ENCODE results near the gene LCN12. TPM values are rescaled to one million over a fixed set of nuclear protein-coding genes. Genes with fewer than 3 reads are reported as not detected.

Gene LCN12
- total and polyA plus RNA-seq, 4 donors: 0.20 to 7.4 (median 5.3) TPM

GRCh38 chr9:136949817-136950655, 2.0 kb upstream of the LCN12 start:
- Histone ChIP-seq H3K4me3 (ENCODE audit: low read depth, low read length) (peak overlapping the region; percentile 78), H3K27ac (ENCODE audit: low read depth, low read length) (peak overlapping the region; percentile 89), H3K27me3 (ENCODE audit: control insufficient read depth, insufficient read depth, low read length) (no peaks in the 10 kb centered on the region), H3K4me1 (ENCODE audit: control insufficient read depth, insufficient read depth, low read length) (peaks cover 69% of the 10 kb centered on the region), H3K36me3 (ENCODE audit: control insufficient read depth, insufficient read depth, low read length) (no peaks in the 10 kb centered on the region), H3K9me3 (ENCODE audit: control insufficient read depth, insufficient read depth, low read length) (no peaks in the 10 kb centered on the region)
- WGBS (ENCODE audit: insufficient coverage): under 1% methylated on average over 63 of the region's 63 CpGs
- peak; percentile 78 to 99 (median 92) for DNase-seq (ENCODE audit: low read depth in 4 of 6, low spot score in 6 of 6)

- Histone ChIP-seq H3K4me1 (ENCODE audit: control insufficient read depth, insufficient read depth, low read length) (peaks cover 66% of the 10 kb centered on the region), H3K36me3 (ENCODE audit: control insufficient read depth, insufficient read depth, low read length) (no peaks in the 10 kb centered on the region), H3K4me3 (ENCODE audit: low read depth, low read length) (peak overlapping the region; percentile 78), H3K9me3 (ENCODE audit: control insufficient read depth, insufficient read depth, low read length) (no peaks in the 10 kb centered on the region), H3K27ac (ENCODE audit: low read depth, low read length) (peak overlapping the region; percentile 89), H3K27me3 (ENCODE audit: control insufficient read depth, insufficient read depth, low read length) (no peaks in the 10 kb centered on the region)
- 17% methylated on average over 8 of the region's 9 CpGs for WGBS (ENCODE audit: insufficient coverage)
- DNase-seq (ENCODE audit: low read depth in 4 of 6, low spot score in 6 of 6): no peak
Measured at GRCh38 chr9:136950656-136951276, 1.3 kb upstream of the LCN12 start.

GRCh38 chr9:136952321-136952850, 313 bp downstream of the LCN12 start:
- no peaks in the 10 kb centered on the region for H3K27me3 ChIP-seq (ENCODE audit: control insufficient read depth, insufficient read depth, low read length)
- no peak overlapping the region for H3K27ac ChIP-seq (ENCODE audit: low read depth, low read length)
- WGBS (ENCODE audit: insufficient coverage): 50% methylated on average over 14 of the region's 15 CpGs
- H3K36me3 ChIP-seq (ENCODE audit: control insufficient read depth, insufficient read depth, low read length): no peaks in the 10 kb centered on the region
- H3K4me1 ChIP-seq (ENCODE audit: control insufficient read depth, insufficient read depth, low read length): peaks cover 52% of the 10 kb centered on the region
- H3K9me3 ChIP-seq (ENCODE audit: control insufficient read depth, insufficient read depth, low read length): no peaks in the 10 kb centered on the region
- DNase-seq (ENCODE audit: low read depth in 4 of 6, low spot score in 6 of 6): no peak
- H3K4me3 ChIP-seq (ENCODE audit: low read depth, low read length): no peak overlapping the region

- H3K4me1 ChIP-seq (ENCODE audit: control insufficient read depth, insufficient read depth, low read length): peaks cover 44% of the 10 kb centered on the region
- H3K27me3 ChIP-seq (ENCODE audit: control insufficient read depth, insufficient read depth, low read length): no peaks in the 10 kb centered on the region
- no peak overlapping the region for H3K4me3 ChIP-seq (ENCODE audit: low read depth, low read length)
- no peak for DNase-seq (ENCODE audit: low read depth in 4 of 6, low spot score in 6 of 6)
- H3K27ac ChIP-seq (ENCODE audit: low read depth, low read length): no peak overlapping the region
- no peaks in the 10 kb centered on the region for H3K36me3 ChIP-seq (ENCODE audit: control insufficient read depth, insufficient read depth, low read length)
- no peaks in the 10 kb centered on the region for H3K9me3 ChIP-seq (ENCODE audit: control insufficient read depth, insufficient read depth, low read length)
- 85% methylated on average over 44 of the region's 44 CpGs for WGBS (ENCODE audit: insufficient coverage)
Measured at GRCh38 chr9:136952876-136953770, 1.1 kb downstream of the LCN12 start.

GRCh38 chr9:136953771-136954269, 1.7 kb downstream of the LCN12 start:
- WGBS (ENCODE audit: insufficient coverage): 85% methylated on average over 18 of the region's 19 CpGs
- H3K4me3 ChIP-seq (ENCODE audit: low read depth, low read length): no peak overlapping the region
- no peaks in the 10 kb centered on the region for H3K27me3 ChIP-seq (ENCODE audit: control insufficient read depth, insufficient read depth, low read length)
- no peaks in the 10 kb centered on the region for H3K36me3 ChIP-seq (ENCODE audit: control insufficient read depth, insufficient read depth, low read length)
- no peaks in the 10 kb centered on the region for H3K9me3 ChIP-seq (ENCODE audit: control insufficient read depth, insufficient read depth, low read length)
- no peak for DNase-seq (ENCODE audit: low read depth in 4 of 6, low spot score in 6 of 6)
- H3K27ac ChIP-seq (ENCODE audit: low read depth, low read length): no peak overlapping the region
- peaks cover 42% of the 10 kb centered on the region for H3K4me1 ChIP-seq (ENCODE audit: control insufficient read depth, insufficient read depth, low read length)

- DNase-seq (ENCODE audit: low read depth in 4 of 6, low spot score in 6 of 6): no peak
- no peak overlapping the region for H3K4me3 ChIP-seq (ENCODE audit: low read depth, low read length)
- H3K36me3 ChIP-seq (ENCODE audit: control insufficient read depth, insufficient read depth, low read length): no peaks in the 10 kb centered on the region
- WGBS (ENCODE audit: insufficient coverage): 87% methylated on average over 19 of the region's 25 CpGs
- H3K9me3 ChIP-seq (ENCODE audit: control insufficient read depth, insufficient read depth, low read length): no peaks in the 10 kb centered on the region
- no peaks in the 10 kb centered on the region for H3K27me3 ChIP-seq (ENCODE audit: control insufficient read depth, insufficient read depth, low read length)
- H3K4me1 ChIP-seq (ENCODE audit: control insufficient read depth, insufficient read depth, low read length): peaks cover 38% of the 10 kb centered on the region
- no peak overlapping the region for H3K27ac ChIP-seq (ENCODE audit: low read depth, low read length)
Measured at GRCh38 chr9:136954270-136955083, 2.4 kb downstream of the LCN12 start.

- Histone ChIP-seq H3K4me3 (ENCODE audit: low read depth, low read length) (no peak overlapping the region), H3K27ac (ENCODE audit: low read depth, low read length) (no peak overlapping the region), H3K27me3 (ENCODE audit: control insufficient read depth, insufficient read depth, low read length) (no peaks in the 10 kb centered on the region), H3K4me1 (ENCODE audit: control insufficient read depth, insufficient read depth, low read length) (peaks cover 36% of the 10 kb centered on the region), H3K36me3 (ENCODE audit: control insufficient read depth, insufficient read depth, low read length) (no peaks in the 10 kb centered on the region), H3K9me3 (ENCODE audit: control insufficient read depth, insufficient read depth, low read length) (no peaks in the 10 kb centered on the region)
- no peak for DNase-seq (ENCODE audit: low read depth in 4 of 6, low spot score in 6 of 6)
- 84% methylated on average over 13 of the region's 14 CpGs for WGBS (ENCODE audit: insufficient coverage)
Measured at GRCh38 chr9:136955202-136955942, 3.3 kb downstream of the LCN12 start.

GRCh38 chr9:136955943-136956335, 3.9 kb downstream of the LCN12 start:
- Histone ChIP-seq H3K36me3 (ENCODE audit: control insufficient read depth, insufficient read depth, low read length) (no peaks in the 10 kb centered on the region), H3K27me3 (ENCODE audit: control insufficient read depth, insufficient read depth, low read length) (no peaks in the 10 kb centered on the region), H3K4me3 (ENCODE audit: low read depth, low read length) (no peak overlapping the region), H3K9me3 (ENCODE audit: control insufficient read depth, insufficient read depth, low read length) (no peaks in the 10 kb centered on the region), H3K4me1 (ENCODE audit: control insufficient read depth, insufficient read depth, low read length) (peaks cover 32% of the 10 kb centered on the region), H3K27ac (ENCODE audit: low read depth, low read length) (no peak overlapping the region)
- no peak for DNase-seq (ENCODE audit: low read depth in 4 of 6, low spot score in 6 of 6)
- 87% methylated on average over 7 of the region's 9 CpGs for WGBS (ENCODE audit: insufficient coverage)
